Measurements from ENCODE around the gene LIMS4.
"Not testable (repeated sequence)": the region's sequence is repeated elsewhere in the genome, so short reads cannot be mapped to it uniquely, and the experiment has no call there.

LIMS4 gene

GRCh38 chr2:110449127-110449947 lies 23.3 kb downstream of the LIMS4 start:
- not testable (repeated sequence) for DNase-seq (ENCODE audit: low read depth in 2 of 2)

- DNase-seq (ENCODE audit: low read depth in 2 of 2), result not testable (repeated sequence)
These were observed 26.0 kb downstream of the LIMS4 start for GRCh38 chr2:110446644-110447043.

- not testable (repeated sequence) for DNase-seq (ENCODE audit: low read depth in 2 of 2)
These were observed 29.2 kb downstream of the LIMS4 start for GRCh38 chr2:110443305-110444005.

DNA sequence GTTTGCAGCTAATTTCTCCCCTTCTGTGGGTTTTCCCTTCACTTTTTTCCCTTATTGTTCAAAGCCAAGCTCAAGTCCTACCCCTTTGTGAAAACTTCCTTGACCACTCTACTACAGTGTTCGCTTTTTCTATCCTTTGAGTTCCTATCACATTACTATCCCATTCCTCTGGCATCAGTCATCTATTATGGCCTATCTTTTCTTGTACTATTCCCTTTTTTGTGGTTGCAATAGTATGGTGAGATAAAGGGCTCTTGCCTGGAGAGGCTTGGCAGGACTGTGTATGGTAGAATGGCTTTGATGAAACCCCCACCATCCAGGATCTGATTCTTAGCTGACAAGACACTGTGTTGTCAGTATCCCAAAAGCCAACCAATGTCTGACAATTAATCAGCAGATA lies 30.7 kb downstream of the LIMS4 start:
- not testable (repeated sequence) for DNase-seq (ENCODE audit: low read depth in 2 of 2)

- DNase-seq (ENCODE audit: low read depth in 2 of 2), result not testable (repeated sequence)
These were observed 38.1 kb downstream of the LIMS4 start for GRCh38 chr2:110434565-110434964.

- DNase-seq (ENCODE audit: low read depth in 2 of 2), result not testable (repeated sequence)
These were observed 46.9 kb downstream of the LIMS4 start for GRCh38 chr2:110425725-110426124.

DNA sequence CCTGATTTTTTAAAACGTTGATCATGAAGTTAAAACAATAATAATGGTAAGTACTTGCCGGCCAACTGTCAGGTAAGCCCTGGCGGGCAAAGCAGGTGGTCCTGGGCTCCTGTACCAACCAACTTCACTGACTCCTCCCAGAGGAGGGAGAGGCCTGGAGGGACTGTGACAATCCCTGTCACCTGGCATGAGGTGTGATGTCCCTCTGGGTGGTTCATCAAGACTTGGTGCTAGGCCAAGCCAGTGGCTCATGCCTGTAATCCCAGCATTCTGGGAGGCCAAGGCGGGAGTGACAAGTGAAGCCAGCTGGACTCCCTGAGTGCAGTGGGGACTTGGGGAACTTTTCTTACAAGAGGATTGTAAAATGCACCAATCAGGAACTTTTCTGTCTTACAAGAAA lies 48.2 kb downstream of the LIMS4 start:
- not testable (repeated sequence) for DNase-seq (ENCODE audit: low read depth in 2 of 2)

GRCh38 chr2:110423574-110423962 lies 49.0 kb downstream of the LIMS4 start:
- not testable (repeated sequence) for DNase-seq (ENCODE audit: low read depth in 2 of 2)

GRCh38 chr2:110422852-110423573 lies 49.6 kb downstream of the LIMS4 start:
- not testable (repeated sequence) for DNase-seq (ENCODE audit: low read depth in 2 of 2)

DNA sequence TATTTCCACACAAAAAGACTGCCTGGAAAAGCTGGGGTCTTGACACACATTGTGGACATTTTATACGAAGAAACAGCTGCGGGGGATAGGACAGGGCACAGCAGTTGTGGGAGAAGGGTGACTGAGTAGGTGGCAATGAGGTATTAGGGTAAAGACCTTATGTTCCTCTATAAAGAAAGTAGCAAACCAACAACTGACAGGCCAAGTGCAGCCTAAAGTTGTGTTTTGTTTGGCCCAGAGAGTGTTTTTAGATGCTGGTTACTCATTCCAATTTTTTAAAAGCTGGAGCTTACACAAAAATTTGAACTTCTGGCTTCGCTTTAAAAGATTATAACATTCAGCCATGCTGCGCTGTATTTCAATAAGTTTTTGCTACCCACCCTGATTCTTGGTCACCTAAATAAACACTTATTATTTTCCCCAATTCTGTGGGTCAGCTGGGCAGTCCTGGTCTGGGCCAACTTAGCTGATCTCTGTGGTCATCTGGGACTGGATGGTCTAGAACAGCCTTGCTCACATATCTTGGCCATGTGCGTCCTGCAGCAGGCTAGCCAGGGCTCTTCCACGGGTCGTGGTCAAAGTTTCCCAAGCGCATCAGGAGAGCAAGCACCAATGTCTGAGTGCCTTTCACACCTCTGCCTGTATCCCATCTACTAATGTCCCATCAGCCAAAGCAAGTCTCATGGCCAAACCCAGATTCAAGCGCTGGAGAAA lies 51.8 kb downstream of the LIMS4 start:
- not testable (repeated sequence) for DNase-seq (ENCODE audit: low read depth in 2 of 2)

GRCh38 chr2:110407142-110407541 lies 65.5 kb downstream of the LIMS4 start:
- not testable (repeated sequence) for DNase-seq (ENCODE audit: low read depth in 2 of 2)

GRCh38 chr2:110404988-110405387 lies 67.6 kb downstream of the LIMS4 start:
- DNase-seq (ENCODE audit: low read depth in 2 of 2), result not testable (repeated sequence)

DNA sequence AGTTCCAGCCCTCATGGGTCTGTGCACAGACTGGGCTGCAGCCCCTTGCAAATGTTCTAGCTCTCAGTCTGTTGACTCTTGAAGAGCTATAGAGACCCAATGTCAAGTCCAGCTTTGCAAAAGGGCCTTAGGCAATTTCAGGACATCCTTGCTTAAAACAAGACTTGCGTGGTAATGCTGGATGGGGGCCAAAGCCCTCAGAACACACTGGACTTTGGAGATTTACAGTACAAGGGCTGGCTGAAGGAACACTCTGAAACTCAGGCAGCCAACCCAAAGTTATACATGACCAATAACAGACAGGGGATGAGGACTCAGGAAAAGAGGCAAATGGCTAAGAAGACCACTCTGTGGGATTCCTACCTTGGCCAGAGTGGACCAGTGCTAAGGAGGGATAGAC lies 68.4 kb downstream of the LIMS4 start:
- not testable (repeated sequence) for DNase-seq (ENCODE audit: low read depth in 2 of 2)

GRCh38 chr2:110401001-110401618 lies 71.5 kb downstream of the LIMS4 start:
- DNase-seq (ENCODE audit: low read depth in 2 of 2), result not testable (repeated sequence)

- not testable (repeated sequence) for DNase-seq (ENCODE audit: low read depth in 2 of 2)
These were observed 73.2 kb downstream of the LIMS4 start for GRCh38 chr2:110399378-110399777.

GRCh38 chr2:110395990-110396389 lies 76.6 kb downstream of the LIMS4 start:
- not testable (repeated sequence) for DNase-seq (ENCODE audit: low read depth in 2 of 2)
